H1 (cell line): Measurements from ENCODE around the gene RAB22A. TPM values are rescaled to one million over a fixed set of nuclear protein-coding genes. Genes with fewer than 3 reads are reported as not detected.

Experiments used
- CTCF ChIA-PET: fragments of 300-600 bp; sonication (Branson Sonifier 250); formaldehyde crosslinking; loops from one replicate; lab custom pipeline; 2021; ENCODE audit not compliant: partially characterized antibody; lab: Charles Lee
- POLR2A ChIA-PET: fragments of 300-600 bp; sonication (Branson Sonifier 250); formaldehyde crosslinking; loops from one replicate; lab custom pipeline; 2021; ENCODE audit warnings: inconsistent platforms; ENCODE audit not compliant: partially characterized antibody; lab: Charles Lee
- DNase-seq, 2 experiments: peaks; one replicate each; pipeline versions ENCODE4 v3.0.0 to v3.0.0-alpha.2; 2010 to 2022; ENCODE audit warnings: low spot score in 2 of 2, low read depth in 1 of 2, mixed read lengths in 1 of 2
- FAIRE-seq: peaks from 2 replicates; lab custom pipeline; 2011; peaks lifted over from hg19 to GRCh38; lab: Jason Lieb, UNC
- H2AFZ ChIP-seq: 2 replicates; pipeline ENCODE4 v1.8.1; 2012; ENCODE audit warnings: low read length, inconsistent platforms
- H2AK5ac ChIP-seq: 2 replicates; pipeline ENCODE4 v1.6.1; 2013; ENCODE audit warnings: low read depth, low read length
- H2BK120ac ChIP-seq: replicated peaks from 2 replicates; pipeline ENCODE3; 2013; ENCODE audit warnings: low read depth, low read length, inconsistent platforms
- H2BK12ac ChIP-seq: 2 replicates; pipeline ENCODE4 v1.6.1; 2013; ENCODE audit warnings: low read depth, low read length
- H2BK15ac ChIP-seq: 2 replicates; pipeline ENCODE4 v1.6.1; 2013; ENCODE audit warnings: low read length
- H2BK20ac ChIP-seq: 2 replicates; pipeline ENCODE4 v1.6.1; 2013; ENCODE audit warnings: low read length
- H2BK5ac ChIP-seq: 2 replicates; pipeline ENCODE4 v1.6.1; 2013; ENCODE audit warnings: low read depth, low read length
- H3K14ac ChIP-seq: 2 replicates; pipeline ENCODE4 v1.6.1; 2013; ENCODE audit warnings: inconsistent platforms; ENCODE audit not compliant: insufficient read length
- H3K18ac ChIP-seq: 2 replicates; pipeline ENCODE4 v1.6.1; 2013; ENCODE audit warnings: low read length; ENCODE audit errors: extremely low read depth
- H3K23ac ChIP-seq: 2 replicates; pipeline ENCODE4 v1.6.1; 2013; ENCODE audit warnings: inconsistent platforms; ENCODE audit not compliant: insufficient read length
- H3K23me2 ChIP-seq: 2 replicates; pipeline ENCODE4 v1.6.1; 2013; ENCODE audit warnings: low read depth, low read length
- H3K27ac ChIP-seq: 2 replicates; pipeline ENCODE4 v1.6.1; 2011; ENCODE audit warnings: low read depth, low read length, inconsistent platforms
- H3K27me3 ChIP-seq, 4 experiments: replicated peaks in 1 of 4; 1 replicate in 1 of 4; 2 replicates in 3 of 4; pipeline versions ENCODE4 v1.6.1 to v1.8.1; 2011 to 2013; ENCODE audit warnings: low read length in 3 of 4, mild to moderate bottlenecking in 3 of 4, inconsistent platforms in 2 of 4, mixed read lengths in 2 of 4, moderate library complexity in 1 of 4; ENCODE audit not compliant: control insufficient read depth in 3 of 4, insufficient read depth in 3 of 4; ENCODE audit errors: extremely low read depth in 1 of 4
- H3K36me3 ChIP-seq, 4 experiments: 2 replicates each; pipeline versions ENCODE4 v1.6.1 to v1.8.1; 2011 to 2013; ENCODE audit warnings: mild to moderate bottlenecking in 4 of 4, low read length in 3 of 4, moderate library complexity in 2 of 4, control low read depth in 1 of 4, inconsistent platforms in 1 of 4; ENCODE audit not compliant: insufficient read depth in 4 of 4, control insufficient read depth in 2 of 4
- H3K4ac ChIP-seq: replicated peaks from 2 replicates; pipeline ENCODE3; 2013; ENCODE audit warnings: low read length, low read depth, mixed read lengths, inconsistent platforms; ENCODE audit not compliant: insufficient read length
- H3K4me1 ChIP-seq, 4 experiments: replicated peaks in 1 of 4; 1 replicate in 1 of 4; 2 replicates in 3 of 4; pipeline versions ENCODE4 v1.6.1 to v1.8.1; 2011 to 2013; ENCODE audit warnings: low read length in 3 of 4, inconsistent platforms in 2 of 4, mixed read lengths in 1 of 4; ENCODE audit not compliant: insufficient read depth in 4 of 4, control insufficient read depth in 3 of 4
- H3K4me2 ChIP-seq, 2 experiments: 2 replicates each; pipeline versions ENCODE4 v1.6.1 to v1.8.1; 2011 to 2013; ENCODE audit warnings: low read depth in 2 of 2, low read length in 2 of 2, control low read depth in 1 of 2, inconsistent platforms in 1 of 2, mild to moderate bottlenecking in 1 of 2; ENCODE audit not compliant: insufficient read depth in 1 of 2
- H3K4me3 ChIP-seq, 4 experiments: fragments of 200-600, 300-600 bp in 1 of 4; sonication (generic), shearing (Covaris generic), sonication (Bioruptor Twin) in 1 of 4; 2 replicates each; pipeline versions ENCODE4 v1.5.1 to v1.8.1; 2011 to 2016; ENCODE audit warnings: low read length in 4 of 4, low read depth in 3 of 4, control low read depth in 2 of 4, inconsistent platforms in 2 of 4, mild to moderate bottlenecking in 2 of 4, mixed read lengths in 1 of 4, moderate library complexity in 1 of 4; ENCODE audit not compliant: insufficient read depth in 2 of 4; ENCODE audit errors: extremely low read depth in 1 of 4
- H3K56ac ChIP-seq: replicated peaks from 2 replicates; pipeline ENCODE3; 2013; ENCODE audit warnings: low read depth, mild to moderate bottlenecking, mixed read lengths, low read length, inconsistent platforms; ENCODE audit not compliant: insufficient read length
- H3K79me1 ChIP-seq: 2 replicates; pipeline ENCODE4 v1.6.1; 2013; ENCODE audit warnings: low read depth, low read length, control low read depth
- H3K79me2 ChIP-seq, 2 experiments: 2 replicates each; pipeline versions ENCODE4 v1.6.1 to v1.8.1; 2012 to 2013; ENCODE audit warnings: low read length in 2 of 2, mild to moderate bottlenecking in 2 of 2, inconsistent platforms in 1 of 2; ENCODE audit not compliant: insufficient read depth in 2 of 2, control insufficient read depth in 1 of 2
- H3K9ac ChIP-seq, 4 experiments: replicated peaks in 1 of 4; 1 replicate in 1 of 4; 2 replicates in 3 of 4; pipeline versions ENCODE4 v1.6.1 to v1.8.1; 2011 to 2013; ENCODE audit warnings: low read depth in 3 of 4, low read length in 3 of 4, control low read depth in 2 of 4, mild to moderate bottlenecking in 2 of 4, moderate library complexity in 2 of 4, inconsistent platforms in 1 of 4; ENCODE audit errors: extremely low read depth in 1 of 4
- H3K9me3 ChIP-seq, 2 experiments: 2 replicates each; pipeline versions ENCODE4 v1.6.1 to v1.8.1; 2012 to 2013; ENCODE audit warnings: mild to moderate bottlenecking in 2 of 2, moderate library complexity in 2 of 2, control low read depth in 1 of 2, inconsistent platforms in 1 of 2, low read depth in 1 of 2, low read length in 1 of 2, mixed read lengths in 1 of 2; ENCODE audit not compliant: insufficient read depth in 2 of 2
- H4K20me1 ChIP-seq, 2 experiments: replicated peaks in 1 of 2; 2 replicates each; pipeline versions ENCODE3 to v1.8.1; 2011 to 2013; ENCODE audit warnings: inconsistent platforms in 2 of 2, low read length in 2 of 2, mild to moderate bottlenecking in 1 of 2; ENCODE audit not compliant: insufficient read depth in 2 of 2, control insufficient read depth in 1 of 2
- H4K5ac ChIP-seq: 2 replicates; pipeline ENCODE4 v1.6.1; 2013; ENCODE audit warnings: low read length, low read depth, mixed read lengths, inconsistent platforms; ENCODE audit not compliant: insufficient read length
- H4K8ac ChIP-seq: 2 replicates; pipeline ENCODE4 v1.8.0; 2013; ENCODE audit warnings: mild to moderate bottlenecking, moderate library complexity, low read length, inconsistent platforms; ENCODE audit not compliant: insufficient read depth; ENCODE audit errors: extremely low read depth
- H4K91ac ChIP-seq: replicated peaks from 2 replicates; pipeline ENCODE3; 2013; ENCODE audit warnings: low read length, mixed read lengths, inconsistent platforms; ENCODE audit not compliant: insufficient read length
- BCL11A ChIP-seq, 2 experiments: IDR thresholded peaks; one replicate each; pipeline ENCODE4 v1.6.1; 2011; ENCODE audit warnings: low read depth in 2 of 2, low read length in 2 of 2, mild to moderate bottlenecking in 2 of 2
- HDAC2 ChIP-seq, 2 experiments: fragments of 300-600 bp in 1 of 2; sonication (generic) in 1 of 2; IDR thresholded peaks; 2 replicates each; pipeline ENCODE4 v1.6.1; 2011 to 2012; ENCODE audit warnings: low read depth in 2 of 2, low read length in 2 of 2, mild to moderate bottlenecking in 2 of 2, moderate library complexity in 2 of 2, borderline replicate concordance in 1 of 2, inconsistent platforms in 1 of 2
- KDM4A ChIP-seq: IDR thresholded peaks from one replicate; pipeline ENCODE4 v1.7.1; 2012; ENCODE audit warnings: low read depth, mild to moderate bottlenecking, moderate library complexity, low read length, inconsistent platforms; ENCODE audit not compliant: severe bottlenecking
- POLR2AphosphoS5 ChIP-seq: IDR thresholded peaks from 2 replicates; pipeline ENCODE4 v1.6.1; 2011; ENCODE audit warnings: low read depth, low read length
- TBP ChIP-seq: IDR thresholded peaks from 2 replicates; pipeline ENCODE4 v1.6.1; 2011; ENCODE audit warnings: low read depth, low read length, improper control_type of control experiment
- TEAD4 ChIP-seq: IDR thresholded peaks from 2 replicates; pipeline ENCODE4 v1.6.1; 2012; ENCODE audit warnings: low read depth, low read length, inconsistent platforms, mixed read lengths
- YY1 ChIP-seq: IDR thresholded peaks from 2 replicates; pipeline ENCODE4 v1.6.1; 2011; ENCODE audit warnings: low read depth, mild to moderate bottlenecking, low read length
- ZNF274 ChIP-seq: IDR thresholded peaks from 2 replicates; pipeline ENCODE4 v1.7.0; 2012; ENCODE audit warnings: low read length, borderline replicate concordance; ENCODE audit errors: extremely low read depth
- WGBS, 2 experiments: shearing (Covaris generic) in 1 of 2; methylation state at CpG; one replicate each; pipeline versions ENCODE4 v1.1.6 to v1.1.7; 2013 to 2015; ENCODE audit warnings: low lambda C conversion rate in 2 of 2, mixed read lengths in 2 of 2, inconsistent platforms in 1 of 2, low coverage in 1 of 2, missing lambda C conversion rate in 1 of 2; ENCODE audit not compliant: insufficient replicate concordance in 2 of 2, insufficient coverage in 1 of 2, insufficient read length in 1 of 2; ENCODE audit errors: extremely low coverage in 1 of 2, missing lambda C conversion rate in 1 of 2; 5-methylcytosine and 5-hydroxymethylcytosine counted together
- polyA plus RNA-seq, 7 experiments: library from polyadenylated mRNA; depleted of rRNA in 3 of 7; stranded (reverse) in 5 of 7; unstranded in 2 of 7; fragments of >200 nt in 5 of 7; fragments of 200-250 nt in 2 of 7; gene quantifications; 1 replicate in 5 of 7; 2 replicates in 1 of 7; 4 replicates in 1 of 7; pipeline versions ENCODE4 v1.2.1 to v1.2.3, GENCODE V29; 2011 to 2013; ENCODE audit warnings: missing spikeins in 2 of 7, mixed read lengths in 2 of 7
- total RNA-seq: library from RNA; stranded (reverse); fragmentation: NEBNext Ultra II Directional; extraction: Animal tissue kit (Norgen Biotek cat#: 25700); gene quantifications from 2 replicates; pipeline ENCODE4 v1.2.1, GENCODE V29; 2021
- TF ChIP-seq, protein P1 (sequence below): IDR thresholded peaks from 2 replicates; pipeline ENCODE4 v1.6.1; 2012; ENCODE audit warnings: low read length, inconsistent platforms
- TF ChIP-seq, protein P2 (sequence below), 3 experiments: IDR thresholded peaks; 1 replicate in 2 of 3; 2 replicates in 1 of 3; pipeline versions ENCODE4 v1.5.1 to v1.6.1; 2011; ENCODE audit warnings: low read length in 3 of 3, mild to moderate bottlenecking in 3 of 3, inconsistent platforms in 2 of 3, low read depth in 1 of 3, moderate library complexity in 1 of 3; ENCODE audit not compliant: insufficient read depth in 1 of 3; ENCODE audit errors: control extremely low read depth in 1 of 3

Gene RAB22A
- total and polyA plus RNA-seq, 2 of the 8 experiments (the other 6 are each of a cell fraction or from before 2014, with no cell fraction given), result 3.1 to 6.6 TPM

DNA sequence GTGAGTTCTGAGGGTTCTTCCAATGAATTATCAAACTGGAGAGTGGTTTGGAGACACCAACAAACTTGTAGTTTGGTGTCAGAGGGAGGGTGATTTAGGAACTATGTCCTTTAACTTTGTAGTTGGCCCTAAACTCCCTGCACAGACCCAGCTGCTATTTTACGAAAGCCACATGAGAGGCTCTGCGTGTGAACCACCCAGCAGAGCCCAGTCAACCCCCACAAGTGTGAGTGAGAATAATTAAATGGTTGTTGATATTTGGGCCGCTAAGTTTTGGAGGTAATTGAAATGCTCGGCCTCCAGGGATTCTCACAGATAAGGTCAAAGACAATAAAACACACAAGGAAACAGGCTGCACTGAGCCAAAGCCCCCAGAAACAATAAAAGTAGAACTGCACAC lies 72.6 kb downstream of the RAB22A start:
- Histone ChIP-seq H2BK120ac (no peak overlapping the region), H2BK5ac (no peak overlapping the region), H2BK20ac (no peak overlapping the region), H3K79me2 (no peaks in the 10 kb centered on the region), H3K4ac (no peak overlapping the region), H3K79me1 (no peaks in the 10 kb centered on the region), H3K23me2 (no peaks in the 10 kb centered on the region), H3K18ac (no peak overlapping the region), H3K14ac (no peak overlapping the region), H3K4me2 (no peak overlapping the region), H2AFZ (no peak overlapping the region), H3K4me1 (no peaks in the 10 kb centered on the region), H3K9ac (no peak overlapping the region), H2AK5ac (no peak overlapping the region), H3K4me3 (no peak overlapping the region), H2BK15ac (no peak overlapping the region), H4K5ac (no peak overlapping the region), H3K36me3 (no peaks in the 10 kb centered on the region), H4K20me1 (no peaks in the 10 kb centered on the region), H3K23ac (no peak overlapping the region), H3K27ac (no peak overlapping the region), H3K56ac (no peak overlapping the region), H3K27me3 (no peaks in the 10 kb centered on the region), H4K8ac (no peak overlapping the region), H3K9me3 (peaks cover 12 to 13% of the 10 kb centered on the region in 2 experiments), H4K91ac (no peak overlapping the region), H2BK12ac (no peak overlapping the region)
- POLR2A ChIA-PET, result no interaction called here
- 95% methylated on average over 4 of the region's 4 CpGs; no CpG with 5 or more reads in 1 of the 2 experiments for WGBS, 2 experiments
- DNase-seq (no peak), FAIRE-seq (no peak)
- CTCF ChIA-PET, result no interaction called here
- TF ChIP-seq ZNF274 (no peak), POLR2AphosphoS5 (no peak), TBP (no peak), BCL11A (IDR thresholded peaks at IDR 0.05; ENCODE audit: low read depth in 2 of 2, low read length in 2 of 2) (no peak), HDAC2 (IDR thresholded peaks at IDR 0.05; ENCODE audit: borderline replicate concordance in 1 of 2, low read depth in 2 of 2, low read length in 2 of 2) (no peak), TEAD4 (no peak), KDM4A (no peak), YY1 (no peak)
- TF ChIP-seq, protein P1, sequence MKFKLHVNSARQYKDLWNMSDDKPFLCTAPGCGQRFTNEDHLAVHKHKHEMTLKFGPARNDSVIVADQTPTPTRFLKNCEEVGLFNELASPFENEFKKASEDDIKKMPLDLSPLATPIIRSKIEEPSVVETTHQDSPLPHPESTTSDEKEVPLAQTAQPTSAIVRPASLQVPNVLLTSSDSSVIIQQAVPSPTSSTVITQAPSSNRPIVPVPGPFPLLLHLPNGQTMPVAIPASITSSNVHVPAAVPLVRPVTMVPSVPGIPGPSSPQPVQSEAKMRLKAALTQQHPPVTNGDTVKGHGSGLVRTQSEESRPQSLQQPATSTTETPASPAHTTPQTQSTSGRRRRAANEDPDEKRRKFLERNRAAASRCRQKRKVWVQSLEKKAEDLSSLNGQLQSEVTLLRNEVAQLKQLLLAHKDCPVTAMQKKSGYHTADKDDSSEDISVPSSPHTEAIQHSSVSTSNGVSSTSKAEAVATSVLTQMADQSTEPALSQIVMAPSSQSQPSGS, result no peak
- TF ChIP-seq, protein P2, sequence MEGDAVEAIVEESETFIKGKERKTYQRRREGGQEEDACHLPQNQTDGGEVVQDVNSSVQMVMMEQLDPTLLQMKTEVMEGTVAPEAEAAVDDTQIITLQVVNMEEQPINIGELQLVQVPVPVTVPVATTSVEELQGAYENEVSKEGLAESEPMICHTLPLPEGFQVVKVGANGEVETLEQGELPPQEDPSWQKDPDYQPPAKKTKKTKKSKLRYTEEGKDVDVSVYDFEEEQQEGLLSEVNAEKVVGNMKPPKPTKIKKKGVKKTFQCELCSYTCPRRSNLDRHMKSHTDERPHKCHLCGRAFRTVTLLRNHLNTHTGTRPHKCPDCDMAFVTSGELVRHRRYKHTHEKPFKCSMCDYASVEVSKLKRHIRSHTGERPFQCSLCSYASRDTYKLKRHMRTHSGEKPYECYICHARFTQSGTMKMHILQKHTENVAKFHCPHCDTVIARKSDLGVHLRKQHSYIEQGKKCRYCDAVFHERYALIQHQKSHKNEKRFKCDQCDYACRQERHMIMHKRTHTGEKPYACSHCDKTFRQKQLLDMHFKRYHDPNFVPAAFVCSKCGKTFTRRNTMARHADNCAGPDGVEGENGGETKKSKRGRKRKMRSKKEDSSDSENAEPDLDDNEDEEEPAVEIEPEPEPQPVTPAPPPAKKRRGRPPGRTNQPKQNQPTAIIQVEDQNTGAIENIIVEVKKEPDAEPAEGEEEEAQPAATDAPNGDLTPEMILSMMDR (IDR thresholded peaks at IDR 0.05; ENCODE audit: control extremely low read depth in 1 of 3, insufficient read depth in 1 of 3, low read depth in 1 of 3, low read length in 3 of 3), result no peak
